ENCODE measurements around the gene NGFR. TPM values are rescaled to one million over a fixed set of nuclear protein-coding genes. Genes with fewer than 3 reads are reported as not detected.

NGFR gene
- total and polyA plus RNA-seq, 2 experiments from 2014 or later = 0.43 to 0.81 TPM

- H2AFZ ChIP-seq = no peak overlapping the region
- no peaks in the 10 kb centered on the region for H3K79me2 ChIP-seq (ENCODE audit: insufficient read depth)
- no peaks in the 10 kb centered on the region for H3K9me2 ChIP-seq (ENCODE audit: insufficient read depth)
- no peaks in the 10 kb centered on the region for H3K36me3 ChIP-seq (ENCODE audit: low read depth)
- H3K4me3 ChIP-seq = no peak overlapping the region
- H4K20me1 ChIP-seq (ENCODE audit: insufficient read depth) = no peaks in the 10 kb centered on the region
- no peak overlapping the region for H3K9ac ChIP-seq
- in situ Hi-C loops (cut with MboI) = loop anchor here (5.0 kb wide), 1 partner anchor 108 kb away; no protein-coding TSS in a partner anchor
- H3F3A ChIP-seq (ENCODE audit: insufficient read depth) = no peaks in the 10 kb centered on the region
- WGBS, 2 experiments (ENCODE audit: low coverage in 1 of 2, low lambda C conversion rate in 2 of 2, missing lambda C conversion rate in 2 of 2) = 71 to 80% methylated on average over 7 to 8 of the region's 8 CpGs
- TF ChIP-seq EZH2phosphoT487 (IDR thresholded peaks at IDR 0.05; ENCODE audit: insufficient read depth, low read depth) (no peak), EZH2 (IDR thresholded peaks at IDR 0.05; ENCODE audit: insufficient read depth, poor library complexity, severe bottlenecking) (no peak)
- no peak overlapping the region for H3K27ac ChIP-seq
- no peak for DNase-seq
- peaks cover 8% of the 10 kb centered on the region for H3K27me3 ChIP-seq (replicated peaks; ENCODE audit: insufficient read depth)
- H3K9me3 ChIP-seq (ENCODE audit: low read depth) = no peaks in the 10 kb centered on the region
- H3K4me1 ChIP-seq (ENCODE audit: insufficient read depth) = no peaks in the 10 kb centered on the region
- no peak overlapping the region for H3K4me2 ChIP-seq (ENCODE audit: unreplicated experiment)
Observed at GRCh38 chr17:49545007-49545660, 50.0 kb downstream of the NGFR start.

- Histone ChIP-seq H3K4me1 (ENCODE audit: insufficient read depth) (no peaks in the 10 kb centered on the region), H3K9ac (no peak overlapping the region), H2AFZ (no peak overlapping the region), H3K9me3 (ENCODE audit: low read depth) (no peaks in the 10 kb centered on the region), H3K27me3 (replicated peaks; ENCODE audit: insufficient read depth) (peaks cover 7% of the 10 kb centered on the region), H3K79me2 (ENCODE audit: insufficient read depth) (no peaks in the 10 kb centered on the region), H3F3A (ENCODE audit: insufficient read depth) (no peaks in the 10 kb centered on the region), H3K4me3 (no peak overlapping the region), H3K9me2 (ENCODE audit: insufficient read depth) (no peaks in the 10 kb centered on the region), H4K20me1 (ENCODE audit: insufficient read depth) (no peaks in the 10 kb centered on the region), H3K4me2 (ENCODE audit: unreplicated experiment) (no peak overlapping the region), H3K27ac (no peak overlapping the region), H3K36me3 (ENCODE audit: low read depth) (no peaks in the 10 kb centered on the region)
- DNase-seq = no peak
- in situ Hi-C loops (cut with MboI) = loop anchor here (5.0 kb wide), 1 partner anchor 109 kb away; no protein-coding TSS in a partner anchor
- no peak for TF ChIP-seq EZH2 (IDR thresholded peaks at IDR 0.05; ENCODE audit: insufficient read depth, poor library complexity, severe bottlenecking)
- no peak for TF ChIP-seq EZH2phosphoT487 (IDR thresholded peaks at IDR 0.05; ENCODE audit: insufficient read depth, low read depth)
- 60 to 71% methylated on average over 13 to 15 of the region's 15 CpGs for WGBS, 2 experiments (ENCODE audit: low coverage in 1 of 2, low lambda C conversion rate in 2 of 2, missing lambda C conversion rate in 2 of 2)
Observed at GRCh38 chr17:49545806-49546545, 50.9 kb downstream of the NGFR start.

GRCh38 chr17:49546546-49547535, 51.7 kb downstream of the NGFR start:
- 80 to 81% methylated on average over 16 to 18 of the region's 18 CpGs for WGBS, 2 experiments (ENCODE audit: low coverage in 1 of 2, low lambda C conversion rate in 2 of 2, missing lambda C conversion rate in 2 of 2)
- no peak overlapping the region for H3K9ac ChIP-seq
- in situ Hi-C loops (cut with MboI) = loop anchor here (5.0 kb wide), 1 partner anchor 110 kb away; no protein-coding TSS in a partner anchor
- no peaks in the 10 kb centered on the region for H3K36me3 ChIP-seq (ENCODE audit: low read depth)
- H3K27me3 ChIP-seq (replicated peaks; ENCODE audit: insufficient read depth) = peaks cover 2% of the 10 kb centered on the region; the same call in 1 of the 2 replicates
- no peaks in the 10 kb centered on the region for H3K79me2 ChIP-seq (ENCODE audit: insufficient read depth)
- no peaks in the 10 kb centered on the region for H3K4me1 ChIP-seq (ENCODE audit: insufficient read depth)
- no peak for DNase-seq
- H3K4me2 ChIP-seq (ENCODE audit: unreplicated experiment) = no peak overlapping the region
- no peaks in the 10 kb centered on the region for H3K9me2 ChIP-seq (ENCODE audit: insufficient read depth)
- no peak overlapping the region for H3K4me3 ChIP-seq
- no peaks in the 10 kb centered on the region for H3F3A ChIP-seq (ENCODE audit: insufficient read depth)
- H4K20me1 ChIP-seq (ENCODE audit: insufficient read depth) = no peaks in the 10 kb centered on the region
- no peak overlapping the region for H2AFZ ChIP-seq
- no peak for TF ChIP-seq EZH2 (IDR thresholded peaks at IDR 0.05; ENCODE audit: insufficient read depth, poor library complexity, severe bottlenecking)
- TF ChIP-seq EZH2phosphoT487 (IDR thresholded peaks at IDR 0.05; ENCODE audit: insufficient read depth, low read depth) = no peak
- H3K27ac ChIP-seq = no peak overlapping the region
- H3K9me3 ChIP-seq (ENCODE audit: low read depth) = no peaks in the 10 kb centered on the region

- H3F3A ChIP-seq (ENCODE audit: insufficient read depth) = no peaks in the 10 kb centered on the region
- H2AFZ ChIP-seq = no peak overlapping the region
- H3K27me3 ChIP-seq (replicated peaks; ENCODE audit: insufficient read depth) = peaks cover 2% of the 10 kb centered on the region; the same call in 1 of the 2 replicates
- H3K79me2 ChIP-seq (ENCODE audit: insufficient read depth) = no peaks in the 10 kb centered on the region
- H3K9me3 ChIP-seq (ENCODE audit: low read depth) = no peaks in the 10 kb centered on the region
- in situ Hi-C loops (cut with MboI) = loop anchor here (5.0 kb wide), 1 partner anchor 110 kb away; no protein-coding TSS in a partner anchor
- no peak overlapping the region for H3K4me2 ChIP-seq (ENCODE audit: unreplicated experiment)
- H3K4me3 ChIP-seq = no peak overlapping the region
- no peaks in the 10 kb centered on the region for H3K4me1 ChIP-seq (ENCODE audit: insufficient read depth)
- no peak overlapping the region for H3K27ac ChIP-seq
- DNase-seq = no peak
- 32 to 36% methylated on average over 9 of the region's 9 CpGs for WGBS, 2 experiments (ENCODE audit: low coverage in 1 of 2, low lambda C conversion rate in 2 of 2, missing lambda C conversion rate in 2 of 2)
- H3K36me3 ChIP-seq (ENCODE audit: low read depth) = no peaks in the 10 kb centered on the region
- H3K9ac ChIP-seq = no peak overlapping the region
- H4K20me1 ChIP-seq (ENCODE audit: insufficient read depth) = no peaks in the 10 kb centered on the region
- TF ChIP-seq EZH2phosphoT487 (IDR thresholded peaks at IDR 0.05; ENCODE audit: insufficient read depth, low read depth) (no peak), EZH2 (IDR thresholded peaks at IDR 0.05; ENCODE audit: insufficient read depth, poor library complexity, severe bottlenecking) (no peak)
- no peaks in the 10 kb centered on the region for H3K9me2 ChIP-seq (ENCODE audit: insufficient read depth)
Observed at GRCh38 chr17:49547566-49547965, 52.5 kb downstream of the NGFR start.
